HK-2 (cell line): ENCODE measurements around the gene LDHA.

Experiments
- DNase-seq: peaks from one replicate; pipeline ENCODE4 v3.0.0-alpha.2; 2018; ENCODE audit not compliant: unreplicated experiment

Gene LDHA

DNA sequence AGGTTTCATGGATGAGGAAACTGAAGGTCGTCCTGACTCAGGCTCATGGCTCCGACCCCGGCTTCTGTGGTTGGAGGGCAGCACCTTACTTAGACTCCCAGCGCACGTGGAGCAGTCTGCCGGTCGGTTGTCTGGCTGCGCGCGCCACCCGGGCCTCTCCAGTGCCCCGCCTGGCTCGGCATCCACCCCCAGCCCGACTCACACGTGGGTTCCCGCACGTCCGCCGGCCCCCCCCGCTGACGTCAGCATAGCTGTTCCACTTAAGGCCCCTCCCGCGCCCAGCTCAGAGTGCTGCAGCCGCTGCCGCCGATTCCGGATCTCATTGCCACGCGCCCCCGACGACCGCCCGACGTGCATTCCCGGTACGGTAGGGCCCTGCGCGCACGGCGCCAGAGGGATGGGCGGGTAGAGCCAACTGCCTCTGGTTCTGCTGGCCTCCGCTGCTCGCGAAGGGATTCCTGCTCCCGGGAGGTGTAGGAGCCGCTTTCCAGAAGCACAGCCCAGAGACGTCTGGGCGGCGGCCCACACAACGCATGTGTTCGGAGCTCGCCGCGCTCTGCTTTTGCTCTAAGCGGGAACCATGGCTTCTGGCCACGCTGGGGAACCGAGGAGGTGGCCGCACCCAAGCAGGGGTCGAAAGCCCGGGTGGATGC lies at the start of gene LDHA:
TSS of gene LDHA (plus strand) at position 289 of the 653 bp plus-strand sequence. CDS start 2,280 bp downstream, outside the sequence.
- DNase-seq: peak; percentile 97

DNA sequence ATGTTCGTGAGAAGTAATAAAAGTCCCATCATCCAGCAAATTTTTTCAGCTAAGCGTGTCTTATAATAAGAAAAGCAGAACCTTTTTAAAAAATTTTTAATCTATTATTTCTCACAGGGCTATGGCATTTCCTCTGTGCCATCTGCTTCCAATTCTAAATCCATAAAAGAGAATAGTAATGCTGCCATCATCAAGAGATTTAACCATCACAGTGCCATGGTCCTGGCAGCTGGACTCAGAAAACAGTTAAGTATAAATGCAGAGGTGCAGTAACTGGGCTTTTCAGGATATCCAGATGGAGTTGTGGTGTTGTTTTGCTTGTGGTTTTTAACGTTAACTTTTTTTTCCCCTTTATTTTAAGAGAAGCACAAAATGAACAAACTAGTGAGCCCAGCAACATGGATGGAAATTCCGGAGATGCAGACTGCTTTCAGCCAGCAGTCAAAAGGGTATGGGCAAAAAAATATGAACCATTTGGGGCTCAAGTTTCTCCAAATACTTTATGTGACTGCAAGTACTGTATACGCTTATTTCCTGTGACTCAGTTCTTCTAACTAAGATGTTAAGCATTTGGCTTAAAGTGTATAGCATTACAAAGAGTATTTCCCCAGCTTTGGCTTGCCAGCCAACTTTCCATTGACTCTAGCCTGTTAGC lies 46.8 kb upstream of the LDHA start:
- no peak for DNase-seq

- no peak for DNase-seq
Measured at GRCh38 chr11:18352581-18352980, 41.8 kb upstream of the LDHA start.

DNA sequence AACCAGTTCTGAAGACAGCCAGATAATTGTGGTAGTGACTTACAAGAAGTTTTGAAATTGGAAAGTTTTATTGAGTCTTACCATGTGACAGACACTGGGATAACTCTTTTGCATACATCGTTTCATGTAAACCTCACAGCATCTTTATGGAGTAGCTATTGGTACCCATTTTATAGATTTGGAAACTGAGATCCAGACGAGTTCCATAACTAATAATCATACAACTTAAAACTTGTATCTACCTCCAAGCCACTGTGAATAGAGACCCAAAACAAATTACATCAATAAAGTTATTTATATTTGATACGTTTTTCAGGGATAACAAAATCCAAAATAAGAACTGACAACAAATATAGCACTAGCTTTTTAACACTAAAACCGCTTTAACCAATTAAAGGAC lies 35.7 kb upstream of the LDHA start:
- DNase-seq: no peak

DNA sequence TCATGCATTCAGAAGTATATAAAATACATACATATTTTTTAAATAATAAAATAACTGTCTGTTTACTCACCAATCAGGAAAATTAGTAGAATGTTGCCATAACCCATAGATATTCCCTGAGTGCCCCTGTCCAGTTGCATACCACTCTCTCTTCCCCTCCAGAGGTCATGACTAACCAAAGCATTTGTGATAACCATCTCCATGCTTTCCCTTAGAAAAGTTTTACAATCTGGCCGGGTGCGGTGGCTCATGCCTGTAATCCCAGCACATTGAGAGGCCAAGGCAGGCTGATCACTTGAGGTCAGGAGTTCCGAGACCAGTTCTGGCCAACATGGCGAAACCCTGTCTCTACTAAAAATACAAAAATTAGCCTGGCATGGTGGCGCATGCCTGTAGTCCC lies 33.2 kb upstream of the LDHA start:
- DNase-seq: no peak

DNA sequence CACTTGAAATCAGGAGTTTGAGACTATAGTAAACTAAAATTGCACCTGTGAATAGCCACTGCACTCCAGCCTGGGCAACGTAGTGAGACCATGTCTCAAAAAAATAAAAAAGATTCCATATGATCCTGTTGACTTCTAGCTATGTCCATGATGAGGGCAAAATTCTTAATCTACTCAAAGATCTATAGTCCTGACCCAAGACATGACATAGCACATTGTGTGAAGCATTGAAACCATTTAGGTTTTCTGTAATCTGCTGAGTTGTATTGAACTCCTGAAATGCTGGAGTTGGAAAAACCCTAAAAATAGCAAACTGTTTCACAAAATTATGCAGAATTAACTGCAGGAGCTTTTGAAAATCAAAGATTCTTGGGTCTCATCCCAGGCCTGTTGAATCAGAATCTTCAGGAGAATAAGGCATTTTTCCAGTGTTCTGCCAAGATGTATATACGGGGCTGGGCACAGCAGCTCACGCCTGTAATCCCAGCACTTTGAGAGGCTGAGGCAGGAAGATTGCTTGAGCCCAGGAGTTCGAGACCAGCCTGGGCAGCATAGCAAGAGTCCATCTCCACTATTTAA lies 29.8 kb upstream of the LDHA start:
- no peak for DNase-seq

DNA sequence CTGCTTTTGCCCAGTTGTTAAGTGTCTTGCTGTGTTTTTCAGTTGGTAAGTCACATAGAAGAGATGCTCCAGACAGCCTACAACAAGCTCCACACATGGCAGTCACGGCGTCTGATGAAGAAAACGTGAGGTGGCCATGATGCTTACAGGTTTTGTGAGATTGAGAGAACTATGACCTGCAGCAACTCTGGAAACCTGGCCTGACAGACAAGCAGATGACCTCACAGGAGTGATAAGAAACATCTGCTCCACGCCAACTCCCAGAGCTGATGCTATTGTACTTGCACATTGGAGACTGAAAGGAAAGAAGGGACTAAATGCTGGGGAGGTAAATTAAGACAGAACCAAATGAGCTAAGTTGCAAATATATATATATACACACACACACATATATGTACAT lies 28.6 kb upstream of the LDHA start:
- DNase-seq: no peak

DNA sequence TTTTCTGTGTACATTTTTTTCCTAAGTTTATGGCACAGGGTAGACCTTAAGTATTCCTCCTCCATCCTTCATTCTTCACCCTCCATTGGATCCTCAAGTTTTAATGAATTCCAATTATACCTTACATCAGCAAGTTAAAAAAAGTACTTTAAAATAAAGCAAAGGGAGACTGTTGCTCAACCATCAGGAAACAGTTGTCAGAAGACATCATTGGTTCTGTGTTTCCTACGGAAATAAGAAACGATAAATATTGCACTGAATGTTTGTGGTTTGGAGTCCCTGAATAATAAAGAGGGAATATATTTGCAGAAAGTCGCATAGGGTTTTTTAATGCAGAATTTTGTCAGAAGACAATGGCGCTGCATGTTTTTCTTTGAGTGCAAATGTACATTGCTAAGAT lies 28.1 kb upstream of the LDHA start:
- DNase-seq: no peak

DNA sequence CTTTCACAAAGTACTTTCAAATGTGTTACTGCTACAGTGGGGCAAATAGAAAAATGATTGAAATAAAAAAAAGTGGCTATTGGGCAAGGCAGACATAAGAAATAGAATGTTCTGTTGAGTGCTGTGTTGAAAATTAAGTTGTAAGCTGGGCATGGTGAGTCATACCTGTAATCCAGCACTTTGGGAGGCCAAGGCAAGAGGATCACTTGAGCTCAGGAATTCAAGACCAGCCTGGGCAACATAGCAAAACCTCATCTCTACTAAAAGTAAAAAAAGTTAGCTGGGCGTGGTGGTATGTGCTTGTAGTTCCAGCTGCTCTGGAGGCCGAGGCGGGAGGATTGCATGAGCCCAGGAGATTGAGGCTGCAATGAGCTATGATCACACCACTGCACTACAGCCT lies 26.9 kb upstream of the LDHA start:
- DNase-seq: no peak

DNA sequence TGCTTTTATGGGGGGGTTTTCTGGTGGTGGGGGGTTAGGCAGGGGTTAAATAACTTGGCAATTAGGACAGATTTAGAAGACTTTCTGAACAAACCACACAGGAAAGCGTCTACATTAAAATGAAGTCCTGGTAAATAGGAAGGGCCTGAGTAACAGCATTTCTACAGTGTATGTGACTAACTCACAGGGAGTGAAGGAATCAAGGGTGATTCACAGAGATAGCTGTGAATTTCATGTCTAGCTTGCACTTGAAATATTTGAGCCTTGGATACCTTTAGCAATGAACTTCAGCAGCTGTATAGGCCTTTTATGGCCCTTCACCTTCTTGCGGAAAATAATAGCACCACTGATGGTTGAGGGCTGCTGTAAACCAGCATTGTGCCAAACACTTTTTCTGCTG lies 26.1 kb upstream of the LDHA start:
- no peak for DNase-seq

DNA sequence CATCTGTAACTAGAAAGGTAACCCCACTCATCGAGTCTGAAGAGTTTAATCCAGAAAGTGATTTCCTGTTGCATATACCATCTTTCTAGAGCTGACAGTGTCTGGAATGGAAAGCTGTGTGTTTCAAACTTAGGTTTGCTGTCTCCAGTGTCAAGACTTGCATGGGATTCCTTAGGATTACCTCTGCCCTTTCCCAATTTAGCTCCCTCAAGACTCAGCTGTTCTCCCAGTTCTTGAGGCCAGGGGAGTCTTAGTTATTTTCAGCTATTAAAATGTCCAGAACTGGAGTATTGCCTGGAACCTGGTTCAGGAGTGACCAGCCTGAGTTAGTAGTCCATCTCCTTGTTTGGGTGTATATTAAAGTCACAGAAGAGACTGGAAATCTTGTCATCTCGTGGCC lies 25.0 kb upstream of the LDHA start:
- no peak for DNase-seq

DNA sequence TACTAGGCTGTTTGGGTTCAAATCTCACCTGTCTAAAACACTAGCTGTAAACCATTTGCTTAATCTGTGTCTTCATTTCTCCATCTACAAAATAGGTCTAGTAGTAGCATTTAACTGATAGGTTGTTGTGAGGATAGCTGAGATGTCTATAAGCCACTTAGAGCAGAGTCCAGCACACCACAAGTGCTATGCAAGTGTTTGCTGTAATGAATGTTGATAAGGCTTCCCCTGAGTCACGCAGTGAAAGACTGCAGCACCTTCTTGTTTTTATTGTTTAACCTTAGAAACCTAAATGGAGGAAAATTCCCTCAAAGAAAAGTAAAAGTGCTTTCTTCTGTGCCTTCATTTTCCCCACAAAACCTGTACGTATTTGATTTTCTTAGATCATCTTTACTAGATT lies 23.1 kb upstream of the LDHA start:
- no peak for DNase-seq

GRCh38 chr11:18372201-18372600 lies 22.2 kb upstream of the LDHA start:
- no peak for DNase-seq

GRCh38 chr11:18374956-18375355 lies 19.4 kb upstream of the LDHA start:
- DNase-seq: no peak

- DNase-seq: no peak
Measured at GRCh38 chr11:18375941-18376340, 18.4 kb upstream of the LDHA start.

- DNase-seq: no peak
Measured at GRCh38 chr11:18379201-18379600, 15.2 kb upstream of the LDHA start.

GRCh38 chr11:18383388-18384156 lies 10.8 kb upstream of the LDHA start:
- peak; percentile 80 for DNase-seq

DNA sequence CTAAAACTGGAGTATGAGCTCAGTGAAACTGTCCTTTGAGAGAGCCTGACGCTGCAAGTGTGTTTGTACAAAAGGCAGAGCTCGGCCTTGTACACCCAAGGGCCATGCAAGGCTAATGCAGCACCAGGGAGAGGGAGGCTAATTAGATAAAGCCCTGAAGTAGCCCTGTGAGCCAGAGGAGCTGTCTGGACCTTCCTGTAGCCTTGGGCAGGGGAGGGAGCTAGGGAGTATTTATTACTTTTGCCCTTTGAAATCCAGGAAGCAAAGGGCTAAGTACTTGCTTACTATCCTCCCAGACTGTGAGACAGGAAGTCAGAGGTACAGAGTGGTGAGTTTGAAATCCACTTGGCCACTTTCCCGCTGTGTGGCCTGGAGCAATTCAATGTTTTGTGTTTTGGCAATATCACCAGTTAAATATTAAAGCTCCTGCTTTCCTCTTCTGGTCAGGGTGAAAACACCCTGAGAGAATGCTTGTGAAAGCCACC lies 10.2 kb upstream of the LDHA start:
- DNase-seq: peak; percentile 56

- no peak for DNase-seq
Measured at GRCh38 chr11:18390088-18390487, 4.3 kb upstream of the LDHA start.

DNA sequence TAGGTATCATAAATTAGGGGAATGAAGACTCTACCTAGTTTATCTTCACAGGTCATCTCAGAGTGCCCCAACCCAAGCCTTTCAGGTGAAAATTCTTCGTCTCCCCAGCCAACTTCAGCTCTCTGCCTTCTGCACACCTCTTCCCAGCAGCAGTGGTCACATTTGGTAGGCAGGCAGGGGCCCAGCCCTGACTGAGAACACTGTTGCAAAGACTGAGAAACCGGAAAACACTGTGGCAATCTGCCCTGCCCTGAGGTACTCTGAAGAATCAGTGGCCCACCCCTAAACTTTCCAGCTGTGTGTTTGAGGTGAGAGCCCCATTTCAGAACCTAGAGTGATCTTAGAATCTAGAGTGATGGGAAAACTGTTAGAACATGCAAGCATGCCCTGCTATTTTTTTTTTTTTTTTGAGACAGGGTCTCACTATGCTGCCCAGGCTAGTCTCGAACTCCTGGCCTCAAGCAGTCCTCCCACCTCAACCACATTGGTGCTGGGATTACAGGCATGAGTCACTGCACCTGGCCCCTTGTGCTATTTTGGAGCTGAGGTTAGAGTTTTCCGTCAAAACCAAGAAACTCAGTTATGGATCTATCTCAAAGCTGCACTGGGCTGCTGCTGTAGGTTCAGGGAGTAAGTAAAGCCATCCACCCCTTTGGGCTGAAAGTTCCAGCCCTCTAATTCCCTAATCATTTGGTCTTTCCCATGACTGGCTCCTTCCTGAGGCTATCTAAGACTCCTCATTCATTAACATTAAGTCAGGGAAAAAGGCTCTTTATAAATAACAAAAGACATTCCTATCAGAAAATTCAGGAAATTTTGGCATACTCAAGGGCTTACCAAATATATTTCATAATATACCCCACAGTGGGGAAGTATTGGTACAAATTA lies 1.7 kb upstream of the LDHA start:
- DNase-seq: no peak

DNA sequence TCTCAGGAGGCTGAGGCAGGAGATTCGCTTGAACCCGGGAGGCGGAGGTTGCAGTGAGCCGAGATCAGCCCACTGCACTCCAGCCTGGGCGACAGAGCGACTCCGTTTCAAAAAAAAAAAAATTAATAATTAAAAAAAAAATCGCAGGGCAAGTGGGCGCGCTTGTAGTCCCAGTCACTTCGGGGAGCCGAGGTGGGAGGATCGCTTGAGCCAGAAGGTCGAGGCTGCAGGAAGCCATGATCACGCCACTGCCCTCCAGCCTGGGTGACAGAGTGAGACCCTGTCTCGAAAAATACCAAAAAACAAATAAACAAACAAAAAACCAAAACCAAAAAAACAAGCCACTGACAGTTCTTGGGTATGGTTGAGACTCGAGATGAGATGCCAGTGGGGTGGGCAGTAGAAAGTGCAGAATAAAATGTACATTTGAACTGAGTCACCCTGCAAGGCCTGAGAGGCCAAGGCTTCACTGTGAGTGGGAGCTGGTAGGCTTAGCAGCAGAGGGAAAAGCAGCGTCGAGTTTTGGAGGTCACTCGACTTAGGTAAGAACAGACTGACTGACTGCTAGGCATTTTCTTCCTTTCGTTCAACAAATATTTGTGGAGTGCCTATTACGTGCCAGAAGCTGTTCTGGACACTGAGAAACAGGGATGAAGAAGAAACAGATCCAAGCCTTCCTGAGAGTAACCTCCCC lies 635 bp upstream of the LDHA start:
- DNase-seq: no peak
